Hepatocyte (in vitro differentiated cells): ENCODE data around the gene PAX5.

Experiments used
- EZH2phosphoT487 ChIP-seq: fragments of 200-600 bp; sonication (generic); IDR thresholded peaks from one replicate; pipeline ENCODE4 v1.6.1; 2018; ENCODE audit warnings: antibody characterized with exemption, mild to moderate bottlenecking, low read depth, moderate library complexity; ENCODE audit not compliant: unreplicated experiment, severe bottlenecking
- TF ChIP-seq, protein P1 (sequence below): fragments of 200-600 bp; sonication (generic); IDR thresholded peaks from 2 replicates; pipeline ENCODE4 v1.5.1; 2016; ENCODE audit warnings: antibody characterized with exemption, mild to moderate bottlenecking; ENCODE audit not compliant: poor library complexity

DNA sequence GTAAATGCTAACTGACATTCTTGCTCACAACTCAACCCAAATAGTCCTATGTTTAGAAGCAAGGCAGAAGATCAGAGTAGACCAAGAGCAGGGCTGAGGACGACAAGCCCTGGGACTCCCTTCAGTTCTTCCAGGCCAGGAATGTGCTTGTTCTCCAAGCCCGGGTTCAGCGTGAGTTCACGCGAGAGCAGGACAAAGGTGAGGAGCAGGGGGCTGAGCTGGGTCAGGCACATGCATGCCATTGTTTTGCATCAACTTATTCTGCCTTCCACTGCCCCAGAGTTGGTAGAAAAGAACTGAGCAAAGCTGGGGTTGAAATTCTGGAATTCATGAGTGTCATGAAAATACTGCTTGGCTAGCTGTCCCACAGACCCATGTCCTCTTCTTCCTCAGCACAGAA lies 206.5 kb downstream of the PAX5 start:
- TF ChIP-seq, protein P1, sequence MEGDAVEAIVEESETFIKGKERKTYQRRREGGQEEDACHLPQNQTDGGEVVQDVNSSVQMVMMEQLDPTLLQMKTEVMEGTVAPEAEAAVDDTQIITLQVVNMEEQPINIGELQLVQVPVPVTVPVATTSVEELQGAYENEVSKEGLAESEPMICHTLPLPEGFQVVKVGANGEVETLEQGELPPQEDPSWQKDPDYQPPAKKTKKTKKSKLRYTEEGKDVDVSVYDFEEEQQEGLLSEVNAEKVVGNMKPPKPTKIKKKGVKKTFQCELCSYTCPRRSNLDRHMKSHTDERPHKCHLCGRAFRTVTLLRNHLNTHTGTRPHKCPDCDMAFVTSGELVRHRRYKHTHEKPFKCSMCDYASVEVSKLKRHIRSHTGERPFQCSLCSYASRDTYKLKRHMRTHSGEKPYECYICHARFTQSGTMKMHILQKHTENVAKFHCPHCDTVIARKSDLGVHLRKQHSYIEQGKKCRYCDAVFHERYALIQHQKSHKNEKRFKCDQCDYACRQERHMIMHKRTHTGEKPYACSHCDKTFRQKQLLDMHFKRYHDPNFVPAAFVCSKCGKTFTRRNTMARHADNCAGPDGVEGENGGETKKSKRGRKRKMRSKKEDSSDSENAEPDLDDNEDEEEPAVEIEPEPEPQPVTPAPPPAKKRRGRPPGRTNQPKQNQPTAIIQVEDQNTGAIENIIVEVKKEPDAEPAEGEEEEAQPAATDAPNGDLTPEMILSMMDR = no peak
- TF ChIP-seq EZH2phosphoT487 = no peak
